Suprapubic skin (tissue), 4 donors: ENCODE measurements around the gene TTC28. TPM values are rescaled to one million over a fixed set of nuclear protein-coding genes. Genes with fewer than 3 reads are reported as not detected.
"Not testable (repeated sequence)": the region's sequence is repeated elsewhere in the genome, so short reads cannot be mapped to it uniquely, and the experiment has no call there.

Source experiments
- DNase-seq, 2 donors: peaks; one replicate each; pipeline ENCODE4 v3.0.0-alpha.2; 2019; ENCODE audit warnings: low spot score in 2 of 2
- H3K27ac ChIP-seq: fragments of 200-600 bp; sonication (generic); one replicate; pipeline ENCODE4 v1.5.1; 2019
- H3K27me3 ChIP-seq: fragments of 200-600 bp; sonication (generic); one replicate; pipeline ENCODE4 v1.5.1; 2019
- H3K36me3 ChIP-seq: fragments of 200-600 bp; sonication (generic); one replicate; pipeline ENCODE4 v1.5.1; 2019
- H3K4me1 ChIP-seq: fragments of 200-600 bp; sonication (generic); one replicate; pipeline ENCODE4 v1.5.1; 2019
- H3K4me3 ChIP-seq: fragments of 200-600 bp; sonication (generic); one replicate; pipeline ENCODE4 v1.5.1; 2019; ENCODE audit warnings: mild to moderate bottlenecking
- H3K9me3 ChIP-seq: fragments of 200-600 bp; sonication (generic); one replicate; pipeline ENCODE4 v1.5.1; 2019
- EP300 ChIP-seq: sonication (generic); formaldehyde crosslinking; IDR thresholded peaks from one replicate; pipeline ENCODE4 v1.6.1; 2017; ENCODE audit warnings: antibody characterized with exemption
- POLR2A ChIP-seq, 2 donors: fragments of 450-650 bp; IDR thresholded peaks; one replicate each; pipeline ENCODE4 v1.6.1; 2017; ENCODE audit warnings: antibody characterized with exemption in 2 of 2, mild to moderate bottlenecking in 2 of 2, moderate library complexity in 2 of 2
- POLR2AphosphoS5 ChIP-seq, 3 donors: sonication (generic); formaldehyde crosslinking; IDR thresholded peaks; one replicate each; pipeline ENCODE4 v1.6.1; 2017; ENCODE audit warnings: antibody characterized with exemption in 3 of 3
- WGBS: methylation state at CpG from one replicate; pipeline ENCODE4 v1.1.5; 2018; 5-methylcytosine and 5-hydroxymethylcytosine counted together
- total RNA-seq, 4 donors: library from RNA; depleted of rRNA; stranded (reverse); fragments of >200 nt; gene quantifications; one replicate each; pipeline ENCODE4 v1.1.0, GENCODE V29; 2016
- TF ChIP-seq, protein P1 (sequence below), 2 donors: fragments of 200-600 bp in 1 of 2; fragments of 450-650 bp in 1 of 2; sonication (generic) in 1 of 2; IDR thresholded peaks; one replicate each; pipeline ENCODE4 v1.5.1; 2016 to 2019; ENCODE audit warnings: antibody characterized with exemption in 2 of 2, mild to moderate bottlenecking in 1 of 2, moderate library complexity in 1 of 2

TTC28 gene
- total RNA-seq, 4 donors from 2014 or later: 8.1 to 23.1 (median 11.7) TPM

GRCh38 chr22:28175730-28176492 is 503.7 kb downstream of the TTC28 start:
- H3K4me1 ChIP-seq: peaks cover 4% of the 10 kb centered on the region
- H3K27ac ChIP-seq: no peak overlapping the region
- H3K9me3 ChIP-seq: no peaks in the 10 kb centered on the region
- no peaks in the 10 kb centered on the region for H3K36me3 ChIP-seq
- no peak for DNase-seq
- H3K4me3 ChIP-seq: no peak overlapping the region
- no peak for TF ChIP-seq POLR2A (IDR thresholded peaks at IDR 0.05)
- TF ChIP-seq, protein P1, sequence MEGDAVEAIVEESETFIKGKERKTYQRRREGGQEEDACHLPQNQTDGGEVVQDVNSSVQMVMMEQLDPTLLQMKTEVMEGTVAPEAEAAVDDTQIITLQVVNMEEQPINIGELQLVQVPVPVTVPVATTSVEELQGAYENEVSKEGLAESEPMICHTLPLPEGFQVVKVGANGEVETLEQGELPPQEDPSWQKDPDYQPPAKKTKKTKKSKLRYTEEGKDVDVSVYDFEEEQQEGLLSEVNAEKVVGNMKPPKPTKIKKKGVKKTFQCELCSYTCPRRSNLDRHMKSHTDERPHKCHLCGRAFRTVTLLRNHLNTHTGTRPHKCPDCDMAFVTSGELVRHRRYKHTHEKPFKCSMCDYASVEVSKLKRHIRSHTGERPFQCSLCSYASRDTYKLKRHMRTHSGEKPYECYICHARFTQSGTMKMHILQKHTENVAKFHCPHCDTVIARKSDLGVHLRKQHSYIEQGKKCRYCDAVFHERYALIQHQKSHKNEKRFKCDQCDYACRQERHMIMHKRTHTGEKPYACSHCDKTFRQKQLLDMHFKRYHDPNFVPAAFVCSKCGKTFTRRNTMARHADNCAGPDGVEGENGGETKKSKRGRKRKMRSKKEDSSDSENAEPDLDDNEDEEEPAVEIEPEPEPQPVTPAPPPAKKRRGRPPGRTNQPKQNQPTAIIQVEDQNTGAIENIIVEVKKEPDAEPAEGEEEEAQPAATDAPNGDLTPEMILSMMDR (IDR thresholded peaks at IDR 0.05): no peak
- no peak for TF ChIP-seq EP300
- no peak for TF ChIP-seq POLR2AphosphoS5 (IDR thresholded peaks at IDR 0.05)
- H3K27me3 ChIP-seq: no peaks in the 10 kb centered on the region
- 92% methylated on average over 4 of the region's 4 CpGs for WGBS

GRCh38 chr22:28174509-28174908 is 505.1 kb downstream of the TTC28 start:
- no peak overlapping the region for H3K4me3 ChIP-seq
- H3K9me3 ChIP-seq: no peaks in the 10 kb centered on the region
- peaks cover 4% of the 10 kb centered on the region for H3K4me1 ChIP-seq
- WGBS: 98% methylated on average over 4 of the region's 4 CpGs
- H3K27ac ChIP-seq: no peak overlapping the region
- TF ChIP-seq EP300 (no peak), POLR2AphosphoS5 (IDR thresholded peaks at IDR 0.05) (no peak), POLR2A (IDR thresholded peaks at IDR 0.05) (no peak)
- TF ChIP-seq, protein P1 (IDR thresholded peaks at IDR 0.05): no peak
- no peaks in the 10 kb centered on the region for H3K27me3 ChIP-seq
- H3K36me3 ChIP-seq: no peaks in the 10 kb centered on the region
- no peak for DNase-seq

DNA sequence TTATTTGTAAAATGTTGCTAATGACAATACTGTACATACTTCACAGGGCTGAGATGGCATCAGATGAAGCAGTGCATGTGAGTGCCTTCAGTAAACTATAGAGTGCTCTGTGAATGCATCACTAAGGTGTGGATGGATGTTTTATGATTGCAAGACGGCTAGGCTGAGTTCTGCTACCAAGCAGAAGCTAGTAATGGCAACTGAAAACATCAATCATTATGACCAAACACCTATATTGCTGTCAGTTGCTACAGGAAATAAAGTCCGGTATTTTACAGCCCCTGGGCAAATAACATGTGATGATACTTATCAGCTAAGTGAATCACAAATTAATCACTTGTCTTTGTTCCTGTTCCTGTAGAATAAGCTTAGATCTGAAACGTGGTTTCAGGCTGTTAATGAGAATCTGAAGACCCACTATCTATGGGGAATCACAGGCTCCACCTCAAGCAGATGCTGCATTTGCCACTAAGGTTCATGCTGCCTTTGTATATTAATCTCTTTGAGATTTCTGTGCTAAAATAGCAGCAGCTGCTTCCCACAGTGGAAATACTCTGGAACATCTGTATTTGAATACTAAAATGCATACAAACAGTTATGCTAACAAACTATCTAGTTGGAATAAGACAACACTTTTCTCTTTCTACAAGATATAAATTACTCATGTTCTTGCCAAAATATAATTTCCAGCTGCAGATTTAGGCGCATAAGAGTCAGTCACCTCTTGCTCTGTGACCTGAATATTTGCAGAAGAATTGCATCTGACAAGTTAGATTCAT is 506.6 kb downstream of the TTC28 start:
- TF ChIP-seq POLR2A (IDR thresholded peaks at IDR 0.05) (no peak), POLR2AphosphoS5 (IDR thresholded peaks at IDR 0.05) (no peak), EP300 (no peak)
- TF ChIP-seq, protein P1 (IDR thresholded peaks at IDR 0.05): no peak
- 44% methylated on average over 4 of the region's 4 CpGs for WGBS
- Histone ChIP-seq H3K4me1 (peaks cover 4% of the 10 kb centered on the region), H3K36me3 (no peaks in the 10 kb centered on the region), H3K27ac (no peak overlapping the region), H3K9me3 (no peaks in the 10 kb centered on the region), H3K27me3 (no peaks in the 10 kb centered on the region), H3K4me3 (no peak overlapping the region)
- no peak for DNase-seq

DNA sequence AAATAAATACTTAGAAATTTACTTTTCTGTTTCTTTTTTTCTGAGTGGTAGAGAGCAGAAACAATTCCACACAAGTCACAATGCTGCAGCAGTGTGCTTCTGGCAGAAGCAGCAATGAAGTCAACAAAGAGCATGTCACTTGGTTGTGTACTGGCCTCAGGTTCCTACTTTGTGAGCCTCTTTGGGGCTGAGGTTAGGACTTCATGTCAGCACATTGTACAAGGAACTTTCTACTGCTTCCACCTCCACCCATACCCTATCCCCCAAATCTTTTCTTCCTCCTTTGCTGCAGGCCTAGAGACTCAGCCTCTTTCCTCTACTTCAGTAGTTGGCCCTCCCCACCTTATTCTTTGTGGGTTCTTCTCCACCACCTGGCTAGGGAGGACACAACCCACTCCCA is 507.9 kb downstream of the TTC28 start:
- no peaks in the 10 kb centered on the region for H3K9me3 ChIP-seq
- H3K4me1 ChIP-seq: peaks cover 4% of the 10 kb centered on the region
- H3K27me3 ChIP-seq: no peaks in the 10 kb centered on the region
- no peak overlapping the region for H3K27ac ChIP-seq
- H3K36me3 ChIP-seq: no peaks in the 10 kb centered on the region
- H3K4me3 ChIP-seq: no peak overlapping the region
- DNase-seq: no peak
- TF ChIP-seq POLR2A (IDR thresholded peaks at IDR 0.05) (no peak), POLR2AphosphoS5 (IDR thresholded peaks at IDR 0.05) (no peak), EP300 (no peak)
- TF ChIP-seq, protein P1 (IDR thresholded peaks at IDR 0.05): no peak

GRCh38 chr22:28171115-28171514 is 508.5 kb downstream of the TTC28 start:
- TF ChIP-seq POLR2A (IDR thresholded peaks at IDR 0.05) (no peak), POLR2AphosphoS5 (IDR thresholded peaks at IDR 0.05) (no peak), EP300 (no peak)
- TF ChIP-seq, protein P1 (IDR thresholded peaks at IDR 0.05): no peak
- DNase-seq: no peak
- Histone ChIP-seq H3K36me3 (no peaks in the 10 kb centered on the region), H3K27me3 (no peaks in the 10 kb centered on the region), H3K4me3 (no peak overlapping the region), H3K4me1 (peaks cover 4% of the 10 kb centered on the region), H3K9me3 (no peaks in the 10 kb centered on the region), H3K27ac (no peak overlapping the region)
- WGBS: 65% methylated on average over 2 of the region's 2 CpGs

DNA sequence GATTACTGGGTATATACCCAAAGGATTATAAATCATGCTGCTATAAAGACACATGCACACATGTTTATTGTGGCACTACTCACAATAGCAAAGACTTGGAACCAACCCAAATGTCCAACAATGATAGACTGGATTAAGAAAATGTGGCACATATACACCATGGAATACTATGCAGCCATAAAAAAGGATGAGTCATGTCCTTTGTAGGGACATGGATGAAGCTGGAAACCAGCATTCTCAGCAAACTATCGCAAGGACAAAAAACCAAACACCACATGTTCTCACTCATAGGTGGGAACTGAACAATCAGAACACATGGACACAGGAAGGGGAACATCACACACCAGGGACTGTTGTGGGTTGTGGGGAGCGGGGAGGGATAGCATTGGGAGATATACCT is 510.3 kb downstream of the TTC28 start:
- H3K9me3 ChIP-seq, H3K27ac ChIP-seq, H3K27me3 ChIP-seq, H3K4me3 ChIP-seq, DNase-seq, H3K36me3 ChIP-seq, H3K4me1 ChIP-seq: not testable (repeated sequence)
- WGBS: 100% methylated on average over 2 of the region's 2 CpGs
